ENCODE results near the gene CCDC28A.

DNA sequence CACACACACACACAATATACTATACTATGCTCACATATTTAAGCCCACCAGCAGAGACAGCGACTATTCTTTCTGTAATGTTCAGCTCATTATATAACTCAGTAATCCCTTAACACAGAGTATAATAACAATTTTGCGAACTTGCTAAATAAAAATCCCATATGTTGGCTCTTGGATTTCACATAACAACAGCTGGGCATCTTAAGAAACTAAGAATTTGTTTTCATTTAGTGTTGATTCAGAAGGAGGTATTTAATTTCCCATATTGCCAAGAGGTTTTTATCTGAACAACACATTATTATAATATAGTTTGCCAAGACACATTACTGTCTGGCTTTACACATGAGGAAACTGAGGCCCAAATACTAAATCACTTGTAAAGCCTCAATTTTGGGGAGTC is 29.8 kb downstream of the CCDC28A start:
- TF ChIP-seq, protein P1, sequence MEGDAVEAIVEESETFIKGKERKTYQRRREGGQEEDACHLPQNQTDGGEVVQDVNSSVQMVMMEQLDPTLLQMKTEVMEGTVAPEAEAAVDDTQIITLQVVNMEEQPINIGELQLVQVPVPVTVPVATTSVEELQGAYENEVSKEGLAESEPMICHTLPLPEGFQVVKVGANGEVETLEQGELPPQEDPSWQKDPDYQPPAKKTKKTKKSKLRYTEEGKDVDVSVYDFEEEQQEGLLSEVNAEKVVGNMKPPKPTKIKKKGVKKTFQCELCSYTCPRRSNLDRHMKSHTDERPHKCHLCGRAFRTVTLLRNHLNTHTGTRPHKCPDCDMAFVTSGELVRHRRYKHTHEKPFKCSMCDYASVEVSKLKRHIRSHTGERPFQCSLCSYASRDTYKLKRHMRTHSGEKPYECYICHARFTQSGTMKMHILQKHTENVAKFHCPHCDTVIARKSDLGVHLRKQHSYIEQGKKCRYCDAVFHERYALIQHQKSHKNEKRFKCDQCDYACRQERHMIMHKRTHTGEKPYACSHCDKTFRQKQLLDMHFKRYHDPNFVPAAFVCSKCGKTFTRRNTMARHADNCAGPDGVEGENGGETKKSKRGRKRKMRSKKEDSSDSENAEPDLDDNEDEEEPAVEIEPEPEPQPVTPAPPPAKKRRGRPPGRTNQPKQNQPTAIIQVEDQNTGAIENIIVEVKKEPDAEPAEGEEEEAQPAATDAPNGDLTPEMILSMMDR (IDR thresholded peaks at IDR 0.05): no peak
- no peak for TF ChIP-seq POLR2AphosphoS5 (IDR thresholded peaks at IDR 0.05)
- TF ChIP-seq EP300 (IDR thresholded peaks at IDR 0.05): no peak

All from esophagus muscularis mucosa (tissue), 4 donors.